Psoas muscle (tissue), 8 donors: Measurements from ENCODE around the gene ZNF350. TPM values are rescaled to one million over a fixed set of nuclear protein-coding genes. Genes with fewer than 3 reads are reported as not detected.
"Not testable (repeated sequence)": the region's sequence is repeated elsewhere in the genome, so short reads cannot be mapped to it uniquely, and the experiment has no call there.

Source experiments
- ATAC-seq, 4 donors: fragments of 200-7000 bp; cut with Tn5 transposase; one replicate each; pipeline ENCODE4 v1.9.1; 2020; ENCODE audit warnings: moderate library complexity in 3 of 4, mild to moderate bottlenecking in 2 of 4
- DNase-seq, 2 donors: peaks; one replicate each; pipeline ENCODE4 v3.0.0-alpha.2; 2020
- H3K27ac ChIP-seq: fragments of 200-600 bp; one replicate; pipeline ENCODE4 v1.8.0; 2022
- H3K27me3 ChIP-seq, 3 donors: fragments of 200-600 bp in 1 of 3; one replicate each; pipeline versions ENCODE4 v1.6.1 to v1.8.0; 2013 to 2022; ENCODE audit warnings: low read length in 2 of 3, mild to moderate bottlenecking in 2 of 3, moderate library complexity in 1 of 3; ENCODE audit not compliant: insufficient read depth in 3 of 3
- H3K36me3 ChIP-seq, 2 donors: fragments of 200-600 bp in 1 of 2; one replicate each; pipeline versions ENCODE4 v1.6.1 to v1.8.0; 2013 to 2022; ENCODE audit warnings: low read depth in 1 of 2, mild to moderate bottlenecking in 1 of 2, moderate library complexity in 1 of 2; ENCODE audit not compliant: insufficient read depth in 1 of 2
- H3K4me1 ChIP-seq: fragments of 200-600 bp; one replicate; pipeline ENCODE4 v1.8.0; 2022
- H3K4me3 ChIP-seq: fragments of 200-600 bp; one replicate; pipeline ENCODE4 v1.8.0; 2022; ENCODE audit warnings: mild to moderate bottlenecking
- H3K9me3 ChIP-seq: fragments of 200-600 bp; one replicate; pipeline ENCODE4 v1.8.0; 2022
- CTCF ChIP-seq: fragments of 200-600 bp; IDR thresholded peaks from one replicate; pipeline ENCODE4 v1.8.0; 2022; ENCODE audit warnings: antibody characterized with exemption
- WGBS, 3 donors: extraction: QIAGEN DNeasy Blood & Tissue Kit; methylation state at CpG; one replicate each; pipeline versions ENCODE4 v1.1.6 to v1.1.7; 2013; 5-methylcytosine and 5-hydroxymethylcytosine counted together
- intact Hi-C, 2 donors: fragments of 100-400 bp; cut with DNase I; formaldehyde crosslinking; loops; one replicate each; pipeline versions ENCODE4 v1.11.0 to v1.14.2; 2022
- polyA plus RNA-seq, 3 donors: library from polyadenylated mRNA; stranded (reverse); fragments of 200-250 nt; gene quantifications; one replicate each; pipeline ENCODE4 v1.2.3, GENCODE V29; 2013
- total RNA-seq, 4 donors: library from RNA; stranded (reverse); fragmentation: NEBNext Ultra II Directional in 2 of 4; extraction: Animal tissue kit (Norgen Biotek cat#: 25700) in 2 of 4; gene quantifications; one replicate each; pipeline versions ENCODE4 v1.2.1 to v1.2.4, GENCODE V29; 2021 to 2023
- donor health status: healthy with polysubstance abuse.
- donor health status: DM: no; HTN: no; CAD: no; lungs with moderate emphysema.
- donor health status: Bipolar disorder and iron deficiency.
- donor health status: healthy.
- donor health status: DM: yes; HTN: yes; CAD: no.
- donor health status: DM: no; HTN: no; CAD: no.
- donor health status: DM: no; HTN: no; CAD: no.
- donor health status: DM: yes; HTN: yes; CAD: no.

The ZNF350 gene
- total and polyA plus RNA-seq, 7 donors, result 2.9 to 12.7 (median 5.0) TPM

GRCh38 chr19:52007451-52007805 lies 20.8 kb upstream of the ZNF350 start:
- peaks cover 71% of the 10 kb centered on the region for H3K9me3 ChIP-seq
- H3K4me1 ChIP-seq, result peaks cover 3% of the 10 kb centered on the region
- 0 to 1% (median 1%) methylated on average over 9 of the region's 9 CpGs for WGBS, 3 donors

DNA sequence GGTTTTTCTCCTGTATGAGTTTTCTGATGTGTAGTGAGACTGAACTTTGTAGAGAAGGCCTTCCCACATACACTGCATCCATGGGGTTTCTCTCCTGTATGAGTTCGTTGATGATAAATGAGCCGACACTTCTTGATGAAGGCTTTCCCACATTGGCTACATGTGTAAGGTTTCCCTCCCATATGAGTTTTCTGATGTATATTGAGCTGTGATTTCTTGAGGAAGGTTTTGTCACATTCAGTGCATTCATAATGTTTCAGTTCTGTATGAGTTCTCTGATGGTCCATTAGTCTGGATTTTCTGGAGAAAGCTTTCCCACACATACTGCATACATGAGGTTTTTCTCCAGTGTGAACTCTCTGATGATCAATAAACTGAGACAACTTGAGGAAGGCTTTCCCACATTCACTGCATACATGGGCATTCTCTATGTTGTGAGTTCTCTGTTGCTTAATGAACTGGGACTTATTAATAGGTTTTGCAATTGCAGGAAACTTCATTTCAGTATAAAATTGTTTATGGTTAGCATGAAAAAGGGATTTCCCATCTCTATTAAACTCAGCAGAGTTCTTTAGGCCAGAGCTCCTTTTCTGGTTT lies 7.5 kb upstream of the ZNF350 start:
- Histone ChIP-seq H3K36me3 (peaks cover 34 to 61% of the 10 kb centered on the region in 2 donors), H3K4me1 (no peaks in the 10 kb centered on the region), H3K27ac (no peak overlapping the region), H3K27me3 (no peaks in the 10 kb centered on the region), H3K9me3 (peaks cover 94% of the 10 kb centered on the region), H3K4me3 (no peak overlapping the region)
- intact Hi-C loops, result no loop called here
- ATAC-seq (no peak), DNase-seq (no peak)
- 98 to 100% (median 98%) methylated on average over 2 of the region's 2 CpGs for WGBS, 3 donors
- TF ChIP-seq CTCF, result no peak

More at GRCh38 chr19:52007451-52007805, 20.8 kb upstream of the ZNF350 start:
- intact Hi-C loops, result no loop called here
- TF ChIP-seq CTCF, result no peak
- H3K36me3 ChIP-seq, result peaks cover 0 to 18% of the 10 kb centered on the region in 2 donors
- peaks cover 0 to 1% (median 0%) of the 10 kb centered on the region in 3 donors for H3K27me3 ChIP-seq
- H3K4me3 ChIP-seq, result peak overlapping the region; percentile 79
- ATAC-seq (peak; percentile 15 to 34 (median 23)), DNase-seq (no peak)
- no peak overlapping the region for H3K27ac ChIP-seq

DNA sequence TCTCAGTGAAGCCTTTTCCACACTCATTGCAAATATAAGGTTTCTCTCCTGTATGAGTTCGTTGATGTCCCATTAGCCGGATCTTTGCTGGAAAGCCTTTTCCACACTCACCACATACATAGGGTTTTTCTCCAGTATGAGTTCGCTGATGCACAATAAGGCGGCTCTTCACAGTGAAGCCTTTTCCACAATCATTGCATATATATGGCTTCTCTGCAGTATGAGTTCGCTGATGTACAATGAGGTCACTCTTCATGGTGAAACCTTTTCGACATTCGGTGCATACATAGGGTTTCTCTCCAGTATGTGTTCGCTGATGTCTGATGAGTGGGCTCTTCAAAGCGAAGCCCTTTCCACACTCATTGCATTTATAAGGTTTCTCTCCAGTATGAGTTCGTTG lies 6.8 kb upstream of the ZNF350 start:
- H3K27me3 ChIP-seq, result no peaks in the 10 kb centered on the region
- H3K4me3 ChIP-seq, result no peak overlapping the region
- WGBS, 3 donors, result 98 to 99% (median 98%) methylated on average over 10 of the region's 10 CpGs
- no peak overlapping the region for H3K27ac ChIP-seq
- no peak for DNase-seq
- peaks cover 31 to 53% of the 10 kb centered on the region in 2 donors for H3K36me3 ChIP-seq
- TF ChIP-seq CTCF, result no peak
- ATAC-seq, result no peak
- H3K4me1 ChIP-seq, result no peaks in the 10 kb centered on the region
- intact Hi-C loops, result no loop called here
- peaks cover 94% of the 10 kb centered on the region for H3K9me3 ChIP-seq

GRCh38 chr19:51983361-51983760 lies 3.3 kb downstream of the ZNF350 start:
- H3K27ac ChIP-seq, result no peak overlapping the region
- no peak for TF ChIP-seq CTCF
- intact Hi-C loops, result loop anchor here in 1 of 2 donors (10.0 kb wide), 1 partner anchor 79 kb away; the partner anchor contains the start of gene ZNF649
- 94 to 97% (median 95%) methylated on average over 4 of the region's 4 CpGs for WGBS, 3 donors
- ATAC-seq (no peak), DNase-seq (no peak)
- peaks cover 55% of the 10 kb centered on the region for H3K9me3 ChIP-seq
- H3K4me3 ChIP-seq, result no peak overlapping the region
- peaks cover 7 to 9% of the 10 kb centered on the region in 2 donors for H3K36me3 ChIP-seq
- no peaks in the 10 kb centered on the region for H3K27me3 ChIP-seq
- H3K4me1 ChIP-seq, result peaks cover 6% of the 10 kb centered on the region

DNA sequence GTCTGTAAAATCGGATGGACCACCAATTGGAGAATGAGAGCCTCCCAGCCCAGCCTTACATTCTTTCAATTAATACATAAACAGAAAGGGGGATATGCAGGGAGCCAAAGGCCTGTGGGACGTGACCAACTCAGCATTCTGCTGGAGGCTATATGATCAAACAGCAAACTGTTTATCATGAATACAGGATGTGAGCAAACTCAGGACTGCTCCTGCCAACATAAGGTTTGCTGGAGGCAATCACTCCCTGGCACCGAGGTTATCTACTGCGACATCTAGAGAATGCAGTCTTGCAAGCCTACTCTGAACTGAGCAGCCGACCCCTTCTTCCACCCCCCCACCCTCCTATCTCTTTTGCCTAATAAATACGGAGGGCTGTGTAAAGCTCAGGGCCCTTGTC lies 5.7 kb downstream of the ZNF350 start:
- WGBS, 3 donors, result 93 to 97% (median 96%) methylated on average over 6 of the region's 6 CpGs
- not testable (repeated sequence) for H3K4me3 ChIP-seq, DNase-seq, H3K27me3 ChIP-seq, ATAC-seq, H3K27ac ChIP-seq, H3K36me3 ChIP-seq, H3K4me1 ChIP-seq
- intact Hi-C loops, result loop anchor here in 1 of 2 donors (10.0 kb wide), 1 partner anchor 76 kb away; the partner anchor contains the start of gene ZNF649
- H3K9me3 ChIP-seq, result peaks cover 62% of the 10 kb centered on the region
